ENCODE data around the gene ANKS3.
A peak's percentile ranks its signal among the peaks of the same experiment; 100 is the strongest.

Gene ANKS3, protein sequence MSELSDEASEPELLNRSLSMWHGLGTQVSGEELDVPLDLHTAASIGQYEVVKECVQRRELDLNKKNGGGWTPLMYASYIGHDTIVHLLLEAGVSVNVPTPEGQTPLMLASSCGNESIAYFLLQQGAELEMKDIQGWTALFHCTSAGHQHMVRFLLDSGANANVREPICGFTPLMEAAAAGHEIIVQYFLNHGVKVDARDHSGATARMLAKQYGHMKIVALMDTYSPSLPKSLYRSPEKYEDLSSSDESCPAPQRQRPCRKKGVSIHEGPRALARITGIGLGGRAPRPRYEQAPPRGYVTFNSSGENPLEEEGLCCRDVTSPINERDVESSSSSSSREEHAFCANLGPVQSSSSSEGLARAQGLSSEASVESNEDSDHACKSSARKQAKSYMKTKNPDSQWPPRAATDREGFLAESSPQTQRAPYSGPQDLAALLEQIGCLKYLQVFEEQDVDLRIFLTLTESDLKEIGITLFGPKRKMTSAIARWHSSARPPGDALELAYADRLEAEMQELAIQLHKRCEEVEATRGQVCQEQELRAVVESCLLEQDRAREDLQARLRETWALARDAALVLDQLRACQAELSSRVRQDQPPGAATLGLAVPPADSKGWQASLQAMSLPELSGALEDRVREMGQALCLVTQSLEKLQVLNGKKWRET

DNA sequence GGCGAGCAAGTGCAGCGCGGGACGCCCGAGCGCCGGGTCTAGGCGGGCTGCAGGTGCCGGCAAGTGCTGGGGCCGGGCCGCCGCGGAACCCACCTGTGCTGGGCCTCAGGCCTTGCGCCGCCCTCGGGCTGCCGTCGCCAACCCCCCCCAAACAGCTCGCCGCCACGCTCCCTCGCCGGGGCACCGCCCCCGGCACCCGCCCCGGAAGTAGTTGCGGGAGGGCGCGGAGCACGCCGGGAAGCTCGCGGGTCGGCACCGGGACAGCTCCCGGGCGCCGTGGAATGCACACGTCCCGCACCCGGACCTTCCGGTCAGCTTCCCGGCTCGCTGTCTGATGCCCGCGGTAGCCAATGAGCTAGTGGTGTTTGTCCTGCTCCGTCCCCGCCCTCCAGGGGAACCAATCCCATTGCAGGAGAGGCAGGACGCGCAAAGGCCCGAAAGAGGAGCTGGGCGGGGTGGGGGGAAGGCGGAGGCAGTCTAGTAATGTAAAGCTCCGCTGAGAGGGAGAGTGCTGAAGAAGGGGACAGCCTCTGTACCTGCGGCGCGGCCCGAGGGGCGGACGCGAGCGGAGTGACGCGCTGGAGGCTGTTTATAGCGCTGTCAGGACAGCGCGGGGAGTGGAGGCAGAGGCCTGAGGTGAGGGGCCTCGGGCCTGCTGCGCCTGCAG lies at the start of gene ANKS3, which contains the start of gene DNAAF8:
TSS of gene ANKS3 (minus strand) at position 209 of the 667 bp plus-strand sequence. CDS start 4,122 bp downstream, outside the sequence.
TSS of gene DNAAF8 (plus strand) at position 475 of the 667 bp plus-strand sequence. CDS start 1,978 bp downstream, outside the sequence.
- no peaks in the 10 kb centered on the region for H3K27me3 ChIP-seq (ENCODE audit: low read depth, low read length)
- H4K20me1 ChIP-seq (ENCODE audit: insufficient read depth, low read length), result no peaks in the 10 kb centered on the region
- peak within 1 kb of the TSS; percentile 80 for H3K9ac ChIP-seq (ENCODE audit: low read length)
- H3K4me1 ChIP-seq (ENCODE audit: low read length), result peaks cover 4% of the 10 kb centered on the region; the same call in 1 of the 2 replicates
- H3K9me3 ChIP-seq (ENCODE audit: insufficient read depth, low read length), result no peaks in the 10 kb centered on the region
- H3K79me2 ChIP-seq (ENCODE audit: low read length), result peaks cover 23% of the 10 kb centered on the region
- H3K4me3 ChIP-seq (ENCODE audit: low read length), result peak within 1 kb of the TSS; percentile 96
- no peak for TF ChIP-seq EZH2phosphoT487 (IDR thresholded peaks at IDR 0.05; ENCODE audit: low read depth)
- TF ChIP-seq, protein P1, sequence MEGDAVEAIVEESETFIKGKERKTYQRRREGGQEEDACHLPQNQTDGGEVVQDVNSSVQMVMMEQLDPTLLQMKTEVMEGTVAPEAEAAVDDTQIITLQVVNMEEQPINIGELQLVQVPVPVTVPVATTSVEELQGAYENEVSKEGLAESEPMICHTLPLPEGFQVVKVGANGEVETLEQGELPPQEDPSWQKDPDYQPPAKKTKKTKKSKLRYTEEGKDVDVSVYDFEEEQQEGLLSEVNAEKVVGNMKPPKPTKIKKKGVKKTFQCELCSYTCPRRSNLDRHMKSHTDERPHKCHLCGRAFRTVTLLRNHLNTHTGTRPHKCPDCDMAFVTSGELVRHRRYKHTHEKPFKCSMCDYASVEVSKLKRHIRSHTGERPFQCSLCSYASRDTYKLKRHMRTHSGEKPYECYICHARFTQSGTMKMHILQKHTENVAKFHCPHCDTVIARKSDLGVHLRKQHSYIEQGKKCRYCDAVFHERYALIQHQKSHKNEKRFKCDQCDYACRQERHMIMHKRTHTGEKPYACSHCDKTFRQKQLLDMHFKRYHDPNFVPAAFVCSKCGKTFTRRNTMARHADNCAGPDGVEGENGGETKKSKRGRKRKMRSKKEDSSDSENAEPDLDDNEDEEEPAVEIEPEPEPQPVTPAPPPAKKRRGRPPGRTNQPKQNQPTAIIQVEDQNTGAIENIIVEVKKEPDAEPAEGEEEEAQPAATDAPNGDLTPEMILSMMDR (IDR thresholded peaks at IDR 0.05; ENCODE audit: low read depth, low read length), result no peak
- peak within 1 kb of the TSS; percentile 77 for H2AFZ ChIP-seq (ENCODE audit: low read depth, low read length)
- peaks cover 3% of the 10 kb centered on the region for H3K36me3 ChIP-seq (replicated peaks; ENCODE audit: low read depth, low read length)
- peak within 1 kb of the TSS; percentile 39 for H3K27ac ChIP-seq (ENCODE audit: low read length)
- H3K4me2 ChIP-seq (ENCODE audit: low read length), result peak within 1 kb of the TSS; percentile 72

DNA sequence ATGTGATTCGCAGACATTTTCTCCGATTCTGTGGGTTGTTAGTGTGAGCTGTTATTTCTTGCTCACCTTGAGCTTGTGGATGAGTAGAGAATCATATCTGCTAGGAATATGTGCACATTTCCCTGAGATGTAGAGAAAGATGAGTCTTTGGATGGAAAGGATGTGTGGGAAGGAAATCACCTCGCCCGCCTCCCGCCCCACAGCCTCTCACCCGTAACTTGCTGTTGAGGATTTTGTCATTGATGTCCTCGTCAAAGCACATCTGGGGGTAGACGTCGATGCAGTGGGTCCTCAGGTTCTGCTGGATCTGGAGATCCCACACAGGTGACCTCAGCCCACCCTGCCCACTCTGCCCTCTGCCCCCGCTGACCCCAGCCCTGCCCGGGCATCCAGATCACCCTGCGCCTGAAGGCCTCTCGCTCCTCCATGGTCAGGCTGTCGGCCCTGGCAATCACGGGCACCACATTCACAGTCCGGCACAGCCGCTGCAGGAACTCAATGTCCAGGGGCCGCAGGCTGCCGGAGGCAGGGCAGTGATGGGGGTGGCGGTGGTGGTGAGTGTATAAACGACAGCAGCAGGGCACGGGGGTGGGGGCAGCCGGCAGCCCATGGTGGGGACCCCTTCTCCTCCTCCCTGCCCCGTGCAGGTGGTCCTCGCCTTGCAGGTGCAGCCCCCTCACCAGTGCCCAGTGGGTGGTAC lies 49.3 kb upstream of the ANKS3 start:
- Histone ChIP-seq H3K4me3 (ENCODE audit: low read length) (no peak overlapping the region), H3K36me3 (replicated peaks; ENCODE audit: low read depth, low read length) (no peaks in the 10 kb centered on the region), H2AFZ (ENCODE audit: low read depth, low read length) (no peak overlapping the region), H3K9ac (ENCODE audit: low read length) (no peak overlapping the region), H3K9me3 (ENCODE audit: insufficient read depth, low read length) (no peaks in the 10 kb centered on the region), H3K27me3 (ENCODE audit: low read depth, low read length) (no peaks in the 10 kb centered on the region), H3K4me1 (ENCODE audit: low read length) (peaks cover 9% of the 10 kb centered on the region), H4K20me1 (ENCODE audit: insufficient read depth, low read length) (no peaks in the 10 kb centered on the region), H3K79me2 (ENCODE audit: low read length) (no peaks in the 10 kb centered on the region), H3K27ac (ENCODE audit: low read length) (no peak overlapping the region), H3K4me2 (ENCODE audit: low read length) (no peak overlapping the region)
- TF ChIP-seq, protein P1 (IDR thresholded peaks at IDR 0.05; ENCODE audit: low read depth, low read length), result no peak
- TF ChIP-seq EZH2phosphoT487 (IDR thresholded peaks at IDR 0.05; ENCODE audit: low read depth), result no peak

DNA sequence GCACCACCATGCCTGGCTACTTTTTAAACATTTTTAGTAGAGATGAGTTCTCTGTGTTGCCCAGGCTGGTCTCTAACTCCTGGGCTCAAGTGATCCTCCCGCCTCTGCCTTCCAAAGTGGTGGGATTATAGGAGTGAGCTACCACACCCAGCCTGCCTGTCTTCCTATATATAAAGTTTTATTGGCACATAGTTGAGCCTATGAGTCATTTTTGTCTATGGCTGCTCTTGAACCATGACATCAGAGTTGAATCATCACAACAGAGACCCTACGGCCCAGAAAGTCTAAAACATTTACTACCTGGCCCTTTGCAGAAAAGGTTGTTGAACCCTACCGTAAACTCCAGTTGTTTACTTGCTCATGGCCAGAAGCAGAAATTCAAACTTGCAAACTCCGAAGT lies 46.2 kb upstream of the ANKS3 start:
- TF ChIP-seq EZH2phosphoT487 (IDR thresholded peaks at IDR 0.05; ENCODE audit: low read depth), result no peak
- TF ChIP-seq, protein P1 (IDR thresholded peaks at IDR 0.05; ENCODE audit: low read depth, low read length), result no peak
- no peaks in the 10 kb centered on the region for H3K9me3 ChIP-seq (ENCODE audit: insufficient read depth, low read length)
- no peak overlapping the region for H3K4me2 ChIP-seq (ENCODE audit: low read length)
- H3K79me2 ChIP-seq (ENCODE audit: low read length), result no peaks in the 10 kb centered on the region
- H4K20me1 ChIP-seq (ENCODE audit: insufficient read depth, low read length), result no peaks in the 10 kb centered on the region
- H3K4me1 ChIP-seq (ENCODE audit: low read length), result peaks cover 9% of the 10 kb centered on the region
- H3K4me3 ChIP-seq (ENCODE audit: low read length), result no peak overlapping the region
- H3K27ac ChIP-seq (ENCODE audit: low read length), result no peak overlapping the region
- H2AFZ ChIP-seq (ENCODE audit: low read depth, low read length), result no peak overlapping the region
- no peak overlapping the region for H3K9ac ChIP-seq (ENCODE audit: low read length)
- H3K27me3 ChIP-seq (ENCODE audit: low read depth, low read length), result no peaks in the 10 kb centered on the region
- no peaks in the 10 kb centered on the region for H3K36me3 ChIP-seq (replicated peaks; ENCODE audit: low read depth, low read length)

Measured in OCI-LY3 (cell line).